GM23338 (cell line): ENCODE data around the gene DLST. TPM values are rescaled to one million over a fixed set of nuclear protein-coding genes. Genes with fewer than 3 reads are reported as not detected.
A peak's percentile ranks its signal among the peaks of the same experiment; 100 is the strongest.

Source experiments
- ATAC-seq: fragments of 200-7000 bp; cut with Tn5 transposase; 3 replicates; pipeline ENCODE4 v1.9.1; 2020
- DNase-seq: peaks from one replicate; pipeline ENCODE4 v3.0.0-alpha.2; 2015; ENCODE audit warnings: low spot score
- H2AFZ ChIP-seq: fragments of 200-600 bp; sonication (generic); 2 replicates; pipeline ENCODE4 v1.8.0; 2016; ENCODE audit warnings: antibody characterized with exemption, mild to moderate bottlenecking, moderate library complexity
- H3F3A ChIP-seq: fragments of 200-600 bp; sonication (generic); replicated peaks from 2 replicates; pipeline ENCODE4 v1.8.0; 2017; ENCODE audit warnings: antibody characterized with exemption, mixed run types, low read depth
- H3K27ac ChIP-seq: fragments of 200-600 bp; sonication (generic); 2 replicates; pipeline ENCODE4 v1.6.1; 2016; ENCODE audit warnings: low read depth
- H3K27me3 ChIP-seq: fragments of 200-600 bp; sonication (generic); 2 replicates; pipeline ENCODE4 v1.8.0; 2016; ENCODE audit warnings: mild to moderate bottlenecking, mixed run types, moderate library complexity; ENCODE audit not compliant: insufficient read depth
- H3K36me3 ChIP-seq: fragments of 200-600 bp; sonication (generic); 2 replicates; pipeline ENCODE4 v1.8.0; 2016; ENCODE audit warnings: mild to moderate bottlenecking; ENCODE audit not compliant: insufficient read depth
- H3K4me1 ChIP-seq: fragments of 200-600 bp; sonication (generic); 2 replicates; pipeline ENCODE4 v1.8.0; 2016; ENCODE audit warnings: mild to moderate bottlenecking, moderate library complexity; ENCODE audit not compliant: insufficient read depth
- H3K4me2 ChIP-seq: fragments of 200-600 bp; sonication (generic); 2 replicates; pipeline ENCODE4 v1.7.1; 2017; ENCODE audit warnings: mixed run types
- H3K4me3 ChIP-seq: fragments of 200-600 bp; sonication (generic); 2 replicates; pipeline ENCODE4 v1.6.1; 2016; ENCODE audit warnings: mixed run types
- H3K79me2 ChIP-seq: fragments of 200-600 bp; sonication (generic); replicated peaks from 2 replicates; pipeline ENCODE4 v1.8.0; 2017; ENCODE audit warnings: mild to moderate bottlenecking; ENCODE audit not compliant: insufficient read depth
- H3K9me2 ChIP-seq: fragments of 200-600 bp; sonication (generic); 2 replicates; pipeline ENCODE4 v1.8.0; 2017; ENCODE audit not compliant: insufficient read depth
- H4K20me1 ChIP-seq: fragments of 200-600 bp; sonication (generic); replicated peaks from 2 replicates; pipeline ENCODE4 v1.8.0; 2017; ENCODE audit warnings: mild to moderate bottlenecking; ENCODE audit not compliant: insufficient read depth
- H3K27ac Mint-ChIP-seq: 2 replicates; pipeline ENCODE4 v1.8.0; 2020; ENCODE audit warnings: inconsistent platforms, mild to moderate bottlenecking, moderate library complexity, mixed read lengths
- H3K27me3 Mint-ChIP-seq: 3 replicates; pipeline ENCODE4 v1.8.0; 2022; ENCODE audit warnings: low read depth, mild to moderate bottlenecking, moderate library complexity, mixed read lengths, inconsistent platforms; ENCODE audit not compliant: insufficient read depth, poor library complexity
- H3K36me3 Mint-ChIP-seq: 3 replicates; pipeline ENCODE4 v1.8.0; 2021; ENCODE audit warnings: low read depth, mild to moderate bottlenecking, inconsistent platforms, moderate library complexity, mixed read lengths
- H3K4me1 Mint-ChIP-seq: 3 replicates; pipeline ENCODE4 v1.8.0; 2020; ENCODE audit warnings: mild to moderate bottlenecking, inconsistent platforms, mixed read lengths
- H3K4me3 Mint-ChIP-seq: 3 replicates; pipeline ENCODE4 v1.8.0; 2021; ENCODE audit warnings: moderate library complexity, mild to moderate bottlenecking, inconsistent platforms, mixed read lengths
- H3K9me3 Mint-ChIP-seq: 3 replicates; pipeline ENCODE4 v1.8.0; 2020; ENCODE audit warnings: moderate library complexity, mild to moderate bottlenecking, inconsistent platforms, mixed read lengths
- CTCF ChIP-seq, 2 experiments: fragments of 200-600 bp in 1 of 2; sonication (generic) in 1 of 2; conservative IDR thresholded peaks; 2 replicates each; pipeline versions ENCODE4 v1.5.1 to v1.6.1; 2016 to 2017; ENCODE audit warnings: antibody characterized with exemption in 2 of 2, low read depth in 2 of 2, mild to moderate bottlenecking in 2 of 2, moderate library complexity in 1 of 2
- EZH2 ChIP-seq: fragments of 200-600 bp; sonication (generic); IDR thresholded peaks from one replicate; pipeline ENCODE4 v1.8.0; 2017; ENCODE audit warnings: antibody characterized with exemption, mild to moderate bottlenecking, low read depth; ENCODE audit not compliant: unreplicated experiment
- EZH2phosphoT487 ChIP-seq: fragments of 200-600 bp; sonication (generic); IDR thresholded peaks from one replicate; pipeline ENCODE4 v1.8.1; 2018; ENCODE audit warnings: antibody characterized with exemption; ENCODE audit not compliant: unreplicated experiment
- POLR2AphosphoS5 ChIP-seq: IDR thresholded peaks from 2 replicates; pipeline ENCODE4 v1.6.1; 2016; ENCODE audit warnings: antibody characterized with exemption, low read depth
- STAT1 ChIP-seq: IDR thresholded peaks from one replicate; pipeline ENCODE4 v1.6.1; 2016; ENCODE audit warnings: antibody characterized with exemption; ENCODE audit not compliant: unreplicated experiment
- ZNF114 ChIP-seq: fragments of 250-450 bp; sonication (Bioruptor Pico); IDR thresholded peaks from 2 replicates; pipeline ENCODE4 v1.5.0; 2020; ENCODE audit warnings: mild to moderate bottlenecking, moderate library complexity
- ZNF331 ChIP-seq: fragments of 250-450 bp; sonication (Bioruptor Pico); IDR thresholded peaks from 2 replicates; pipeline ENCODE4 v1.5.0; 2020; ENCODE audit warnings: low read depth, mild to moderate bottlenecking, moderate library complexity
- polyA plus RNA-seq: library from polyadenylated mRNA; unstranded; fragments of >200 nt; fragmentation: Nextera tagmentation; extraction: Ambion mirVana; gene quantifications from 2 replicates; pipeline ENCODE4 v1.2.1, GENCODE V29; 2016
- total RNA-seq: library from RNA; depleted of rRNA; stranded (reverse); fragments of >200 nt; shearing (Covaris generic); gene quantifications from 2 replicates; pipeline ENCODE4 v1.2.3, GENCODE V29; 2014
- TF ChIP-seq, protein P1 (sequence below): IDR thresholded peaks from 2 replicates; pipeline ENCODE4 v1.6.1; 2016; ENCODE audit warnings: antibody characterized with exemption

DLST gene
- total and polyA plus RNA-seq, 2 experiments from 2014 or later, result 11.2 to 106 TPM

GRCh38 chr14:74879427-74880182, 2.1 kb upstream of the DLST start:
- TF ChIP-seq EZH2phosphoT487, result no peak
- no peak for TF ChIP-seq ZNF331 (CRISPR knock-in tag)
- TF ChIP-seq EZH2, result no peak
- TF ChIP-seq CTCF (conservative IDR thresholded peaks at IDR 0.05; ENCODE audit: low read depth in 2 of 2), result no peak
- no peak for TF ChIP-seq STAT1
- TF ChIP-seq ZNF114 (CRISPR knock-in tag), result no peak
- Mint-ChIP-seq H3K4me3 (no peak overlapping the region), H3K9me3 (no peaks in the 10 kb centered on the region), H3K27me3 (peaks cover 15% of the 10 kb centered on the region), H3K36me3 (peaks cover 2% of the 10 kb centered on the region; the same call in 1 of the 3 replicates), H3K27ac (no peak overlapping the region), H3K4me1 (peaks cover 42% of the 10 kb centered on the region)
- H3K4me3 ChIP-seq, result no peak overlapping the region
- no peak overlapping the region for H3K27ac ChIP-seq
- H2AFZ ChIP-seq, result peak overlapping the region; percentile 10; the same call in 1 of the 2 replicates
- H3K4me2 ChIP-seq, result no peak overlapping the region
- H3F3A ChIP-seq, result no peaks in the 10 kb centered on the region
- ATAC-seq (no peak), DNase-seq (no peak)
- H3K4me1 ChIP-seq, result peaks cover 34% of the 10 kb centered on the region
- H4K20me1 ChIP-seq, result peaks cover 22% of the 10 kb centered on the region
- no peaks in the 10 kb centered on the region for H3K9me2 ChIP-seq
- no peaks in the 10 kb centered on the region for H3K27me3 ChIP-seq
- H3K79me2 ChIP-seq, result peaks cover 29% of the 10 kb centered on the region
- no peaks in the 10 kb centered on the region for H3K36me3 ChIP-seq

- TF ChIP-seq, protein P1, sequence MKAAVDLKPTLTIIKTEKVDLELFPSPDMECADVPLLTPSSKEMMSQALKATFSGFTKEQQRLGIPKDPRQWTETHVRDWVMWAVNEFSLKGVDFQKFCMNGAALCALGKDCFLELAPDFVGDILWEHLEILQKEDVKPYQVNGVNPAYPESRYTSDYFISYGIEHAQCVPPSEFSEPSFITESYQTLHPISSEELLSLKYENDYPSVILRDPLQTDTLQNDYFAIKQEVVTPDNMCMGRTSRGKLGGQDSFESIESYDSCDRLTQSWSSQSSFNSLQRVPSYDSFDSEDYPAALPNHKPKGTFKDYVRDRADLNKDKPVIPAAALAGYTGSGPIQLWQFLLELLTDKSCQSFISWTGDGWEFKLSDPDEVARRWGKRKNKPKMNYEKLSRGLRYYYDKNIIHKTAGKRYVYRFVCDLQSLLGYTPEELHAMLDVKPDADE, result no peak
- no peak for TF ChIP-seq POLR2AphosphoS5
- H3K27me3 ChIP-seq, result no peaks in the 10 kb centered on the region
- no peaks in the 10 kb centered on the region for H3K9me2 ChIP-seq
- peak overlapping the region; percentile 98 for H3K4me2 ChIP-seq
- peak; percentile 65 for DNase-seq
- H3K4me3 Mint-ChIP-seq, result peak overlapping the region; percentile 100
- H3K4me1 ChIP-seq, result peaks cover 53% of the 10 kb centered on the region
- peak overlapping the region; percentile 96 for H3K27ac Mint-ChIP-seq
- H3K9me3 Mint-ChIP-seq, result no peaks in the 10 kb centered on the region
- 0 out of 2 replicates have a peak, but pooled peaks cover 3% of the 10 kb centered on the region for H3K36me3 ChIP-seq
- H3K4me3 ChIP-seq, result peak overlapping the region; percentile 97
- H3K4me1 Mint-ChIP-seq, result peaks cover 54% of the 10 kb centered on the region
- peak overlapping the region; percentile 57; the same call in 1 of the 2 replicates for H2AFZ ChIP-seq
- peaks cover 8% of the 10 kb centered on the region; the same call in 2 of the 3 replicates for H3K36me3 Mint-ChIP-seq
- 0 out of 2 replicates have a peak overlapping the region, but pooled peaks have one; percentile 50 for H3K27ac ChIP-seq
- ATAC-seq, result peak; percentile 21
- H3K27me3 Mint-ChIP-seq, result peaks cover 10% of the 10 kb centered on the region
- H3F3A ChIP-seq, result no peaks in the 10 kb centered on the region
- H4K20me1 ChIP-seq, result peaks cover 28% of the 10 kb centered on the region
- peaks cover 50% of the 10 kb centered on the region for H3K79me2 ChIP-seq
Measured at GRCh38 chr14:74882103-74882920, 596 bp downstream of the DLST start.
